ENCODE results near the gene TAL1. TPM values are rescaled to one million over a fixed set of nuclear protein-coding genes. Genes with fewer than 3 reads are reported as not detected.

Gene TAL1
- polyA plus RNA-seq, 1 donor: 2.2 TPM

- H3K27me3 ChIP-seq (ENCODE audit: control insufficient read depth, insufficient read depth, low read length): no peaks in the 10 kb centered on the region
- H3K27ac ChIP-seq (ENCODE audit: low read length): no peak overlapping the region
- H3K9me3 ChIP-seq (ENCODE audit: control insufficient read depth, low read depth, low read length): no peaks in the 10 kb centered on the region
- WGBS (ENCODE audit: insufficient coverage, low lambda C conversion rate): no CpG with 5 or more reads among the region's 5 CpGs
- no peaks in the 10 kb centered on the region for H3K4me1 ChIP-seq (ENCODE audit: control insufficient read depth, insufficient read depth, low read length)
- no peak overlapping the region for H3K4me3 ChIP-seq (ENCODE audit: low read length)
- DNase-seq: no peak
- no peaks in the 10 kb centered on the region for H3K36me3 ChIP-seq (ENCODE audit: control insufficient read depth, insufficient read depth, low read length)
Observed at GRCh38 chr1:47172782-47173181, 59.2 kb downstream of the TAL1 start.

Other genes with a start within 250 kb of the TAL1 start
- 3.0 TPM for gene CYP4X1, start 208.6 kb downstream of the TAL1 start, polyA plus RNA-seq
- gene CYP4Z1, start 165.0 kb downstream of the TAL1 start, polyA plus RNA-seq: 0.03 TPM
- 0.03 TPM for gene CYP4A22, start 94.8 kb downstream of the TAL1 start, polyA plus RNA-seq
- 14.6 TPM for gene PDZK1IP1, start 42.2 kb downstream of the TAL1 start, polyA plus RNA-seq
- gene STIL, start 81.9 kb upstream of the TAL1 start, polyA plus RNA-seq: 4.7 TPM
- gene CMPK1, start 101.6 kb upstream of the TAL1 start, polyA plus RNA-seq: 150 TPM
- gene FOXE3, start 184.1 kb upstream of the TAL1 start, polyA plus RNA-seq: 0.09 TPM
- gene FOXD2, start 205.8 kb upstream of the TAL1 start, polyA plus RNA-seq: 1.6 TPM